ENCODE data around the gene KCTD11. TPM values are rescaled to one million over a fixed set of nuclear protein-coding genes. Genes with fewer than 3 reads are reported as not detected.

KCTD11 gene
- total RNA-seq, 1 donor from 2014 or later: 24.2 TPM

- peaks cover 38% of the 10 kb centered on the region for H3K36me3 ChIP-seq (ENCODE audit: control insufficient read depth, insufficient read depth, low read length)
- TF ChIP-seq, protein P1, sequence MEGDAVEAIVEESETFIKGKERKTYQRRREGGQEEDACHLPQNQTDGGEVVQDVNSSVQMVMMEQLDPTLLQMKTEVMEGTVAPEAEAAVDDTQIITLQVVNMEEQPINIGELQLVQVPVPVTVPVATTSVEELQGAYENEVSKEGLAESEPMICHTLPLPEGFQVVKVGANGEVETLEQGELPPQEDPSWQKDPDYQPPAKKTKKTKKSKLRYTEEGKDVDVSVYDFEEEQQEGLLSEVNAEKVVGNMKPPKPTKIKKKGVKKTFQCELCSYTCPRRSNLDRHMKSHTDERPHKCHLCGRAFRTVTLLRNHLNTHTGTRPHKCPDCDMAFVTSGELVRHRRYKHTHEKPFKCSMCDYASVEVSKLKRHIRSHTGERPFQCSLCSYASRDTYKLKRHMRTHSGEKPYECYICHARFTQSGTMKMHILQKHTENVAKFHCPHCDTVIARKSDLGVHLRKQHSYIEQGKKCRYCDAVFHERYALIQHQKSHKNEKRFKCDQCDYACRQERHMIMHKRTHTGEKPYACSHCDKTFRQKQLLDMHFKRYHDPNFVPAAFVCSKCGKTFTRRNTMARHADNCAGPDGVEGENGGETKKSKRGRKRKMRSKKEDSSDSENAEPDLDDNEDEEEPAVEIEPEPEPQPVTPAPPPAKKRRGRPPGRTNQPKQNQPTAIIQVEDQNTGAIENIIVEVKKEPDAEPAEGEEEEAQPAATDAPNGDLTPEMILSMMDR (IDR thresholded peaks at IDR 0.05; ENCODE audit: insufficient read depth, low read length, severe bottlenecking): no peak
- no peak for DNase-seq (ENCODE audit: low read depth)
- FAIRE-seq: no peak
- H3K27me3 ChIP-seq (ENCODE audit: control insufficient read depth, insufficient read depth, low read length): no peaks in the 10 kb centered on the region
- H3K4me3 ChIP-seq (ENCODE audit: low read depth, low read length): no peak overlapping the region
Measured at GRCh38 chr17:7389924-7390910, 38.3 kb downstream of the KCTD11 start.

DNA sequence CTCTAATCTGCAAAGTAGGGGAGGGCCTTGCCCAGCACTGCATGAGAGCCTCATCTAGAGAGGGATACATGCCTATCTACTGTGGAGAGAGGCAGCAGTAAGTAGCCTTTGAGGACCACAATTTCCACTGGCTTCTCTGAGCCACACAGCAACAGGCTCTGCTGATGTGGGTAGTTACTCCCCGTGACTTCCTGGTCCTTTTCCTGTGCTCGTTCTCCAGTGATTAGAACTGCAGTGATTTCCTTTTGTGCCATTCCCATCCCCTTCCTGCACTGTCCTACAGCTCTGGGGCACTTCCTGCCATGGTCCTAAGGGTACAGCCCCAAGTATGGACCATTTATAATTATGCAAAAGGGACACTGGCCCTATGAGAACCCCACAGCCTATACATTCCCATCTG is 39.3 kb downstream of the KCTD11 start:
- no peak overlapping the region for H3K4me3 ChIP-seq (ENCODE audit: low read depth, low read length)
- H3K27me3 ChIP-seq (ENCODE audit: control insufficient read depth, insufficient read depth, low read length): no peaks in the 10 kb centered on the region
- no peak for DNase-seq (ENCODE audit: low read depth)
- TF ChIP-seq, protein P1 (IDR thresholded peaks at IDR 0.05; ENCODE audit: insufficient read depth, low read length, severe bottlenecking): no peak
- H3K36me3 ChIP-seq (ENCODE audit: control insufficient read depth, insufficient read depth, low read length): peaks cover 38% of the 10 kb centered on the region
- FAIRE-seq: no peak

- DNase-seq (ENCODE audit: low read depth): no peak
- Histone ChIP-seq H3K36me3 (ENCODE audit: control insufficient read depth, insufficient read depth, low read length) (peaks cover 32% of the 10 kb centered on the region), H3K27me3 (ENCODE audit: control insufficient read depth, insufficient read depth, low read length) (no peaks in the 10 kb centered on the region), H3K4me3 (ENCODE audit: low read depth, low read length) (peak overlapping the region; percentile 82)
- TF ChIP-seq, protein P1 (IDR thresholded peaks at IDR 0.05; ENCODE audit: insufficient read depth, low read length, severe bottlenecking): no peak
- FAIRE-seq: no peak
Measured at GRCh38 chr17:7392696-7393612, 41.0 kb downstream of the KCTD11 start.

GRCh38 chr17:7393613-7394451 is 41.9 kb downstream of the KCTD11 start:
- Histone ChIP-seq H3K36me3 (ENCODE audit: control insufficient read depth, insufficient read depth, low read length) (peaks cover 26% of the 10 kb centered on the region), H3K4me3 (ENCODE audit: low read depth, low read length) (peak overlapping the region; percentile 82), H3K27me3 (ENCODE audit: control insufficient read depth, insufficient read depth, low read length) (no peaks in the 10 kb centered on the region)
- DNase-seq (ENCODE audit: low read depth) (peak; percentile 44), FAIRE-seq (no peak)
- TF ChIP-seq, protein P1 (IDR thresholded peaks at IDR 0.05; ENCODE audit: insufficient read depth, low read length, severe bottlenecking): no peak
